ENCODE results near the gene IP6K2.
A peak's percentile ranks its signal among the peaks of the same experiment; 100 is the strongest.
"Not testable (repeated sequence)": the region's sequence is repeated elsewhere in the genome, so short reads cannot be mapped to it uniquely, and the experiment has no call there.

The IP6K2 gene

DNA sequence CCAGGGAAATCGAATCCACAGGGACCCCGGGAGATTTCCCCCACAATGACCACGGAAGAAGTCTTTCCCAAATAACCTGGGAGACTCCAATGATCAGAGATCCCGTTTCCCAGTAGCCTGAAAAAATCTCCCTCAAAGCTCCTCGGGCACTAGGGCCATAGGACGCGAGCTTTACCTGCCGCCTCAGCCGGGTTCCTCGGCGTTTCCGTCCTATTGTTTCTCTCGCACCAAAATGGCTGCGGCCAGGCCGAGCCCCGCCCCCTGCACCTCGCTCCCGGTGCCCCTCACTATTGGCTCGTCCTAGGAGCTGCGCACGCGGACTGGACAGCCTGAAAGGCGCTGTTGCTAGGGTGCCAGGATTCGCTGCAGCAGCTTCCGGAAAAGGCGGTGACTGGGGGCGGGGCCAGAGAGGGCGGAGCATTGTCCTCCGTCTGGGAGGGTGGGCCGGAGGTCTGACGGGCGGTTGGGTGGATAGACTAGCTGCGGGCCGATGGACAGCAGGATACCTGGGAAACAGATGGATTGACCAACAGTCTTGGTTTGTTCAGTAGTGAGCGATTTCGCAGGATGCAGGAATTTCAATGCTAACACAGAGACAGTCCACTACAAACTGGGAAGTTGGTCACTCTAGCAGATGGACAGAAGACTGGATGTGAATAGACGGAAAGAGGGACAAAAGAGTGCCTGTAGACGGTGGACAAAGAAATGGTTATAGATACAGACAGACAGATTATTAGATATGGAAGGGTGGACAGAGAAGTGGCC lies at the start of gene IP6K2:
Gene IP6K2 (minus strand): TSS at position 240 of the 765 bp plus-strand sequence. CDS start 21,930 bp downstream, outside the sequence.
- DNase-seq = peak; percentile 87

GRCh38 chr3:48765376-48765775 lies 48.4 kb upstream of the IP6K2 start:
- no peak for DNase-seq

DNA sequence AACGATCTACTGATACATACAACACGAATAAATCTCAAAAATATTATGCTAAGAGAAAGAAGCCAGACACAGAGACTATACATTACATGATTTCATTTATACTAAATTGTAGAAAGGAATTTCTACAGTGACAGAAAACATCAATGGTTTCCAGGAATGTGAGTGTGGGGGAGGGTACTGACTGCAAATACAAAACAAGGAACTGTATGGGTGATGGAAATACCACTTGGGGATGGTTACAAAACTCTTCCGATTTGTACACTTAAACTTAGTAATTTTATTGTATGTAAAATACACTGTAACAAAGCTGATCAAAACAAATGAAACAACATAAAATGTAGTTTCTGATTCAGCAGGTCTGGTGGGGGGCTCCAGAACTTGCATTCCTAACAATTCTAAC lies 45.8 kb upstream of the IP6K2 start:
- no peak for DNase-seq

- DNase-seq = not testable (repeated sequence)
Measured at GRCh38 chr3:48759991-48760540, 43.0 kb upstream of the IP6K2 start.

- not testable (repeated sequence) for DNase-seq
Measured at GRCh38 chr3:48759531-48759930, 42.5 kb upstream of the IP6K2 start.

DNA sequence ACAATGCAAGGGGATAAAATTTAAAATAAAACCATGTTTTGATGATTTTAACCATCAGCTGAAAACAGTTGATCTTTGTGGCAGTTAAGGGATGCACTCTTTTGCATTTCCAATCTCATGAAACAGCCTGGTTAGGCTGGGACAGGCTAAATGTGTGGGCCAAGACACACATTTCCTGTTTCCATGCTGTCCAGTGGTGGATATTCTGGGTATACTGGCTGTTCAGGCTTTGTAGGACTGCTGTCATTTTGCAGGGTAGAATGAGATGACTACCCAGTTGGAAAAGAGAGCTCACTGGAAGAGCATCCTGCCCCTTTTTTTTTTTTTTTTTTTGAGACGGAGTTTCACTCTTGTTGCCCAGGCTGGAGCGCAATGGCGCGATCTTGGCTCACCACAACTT lies 42.0 kb upstream of the IP6K2 start:
- no peak for DNase-seq

GRCh38 chr3:48756640-48757039 lies 39.6 kb upstream of the IP6K2 start:
- DNase-seq = no peak

DNA sequence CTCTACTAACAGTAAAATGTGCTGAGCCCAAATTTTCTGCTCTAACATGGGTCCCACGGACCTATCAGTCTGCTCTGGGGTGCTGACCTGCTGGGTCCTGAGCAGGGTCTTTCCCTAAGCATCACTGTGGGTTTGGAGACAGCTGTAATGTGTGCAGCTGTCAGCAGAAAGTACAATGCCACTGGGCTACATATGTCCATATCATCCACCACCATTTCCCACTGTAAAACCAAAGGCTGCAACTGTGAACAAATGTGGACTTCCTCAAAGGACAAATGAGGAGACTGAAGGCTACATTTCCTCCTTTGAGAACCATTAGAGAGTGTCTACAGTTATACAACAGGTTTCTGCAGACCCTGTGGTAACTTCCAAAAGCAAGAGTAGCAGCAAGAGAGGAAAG lies 33.8 kb upstream of the IP6K2 start:
- no peak for DNase-seq

- no peak for DNase-seq
Measured at GRCh38 chr3:48748754-48749153, 31.7 kb upstream of the IP6K2 start.

DNA sequence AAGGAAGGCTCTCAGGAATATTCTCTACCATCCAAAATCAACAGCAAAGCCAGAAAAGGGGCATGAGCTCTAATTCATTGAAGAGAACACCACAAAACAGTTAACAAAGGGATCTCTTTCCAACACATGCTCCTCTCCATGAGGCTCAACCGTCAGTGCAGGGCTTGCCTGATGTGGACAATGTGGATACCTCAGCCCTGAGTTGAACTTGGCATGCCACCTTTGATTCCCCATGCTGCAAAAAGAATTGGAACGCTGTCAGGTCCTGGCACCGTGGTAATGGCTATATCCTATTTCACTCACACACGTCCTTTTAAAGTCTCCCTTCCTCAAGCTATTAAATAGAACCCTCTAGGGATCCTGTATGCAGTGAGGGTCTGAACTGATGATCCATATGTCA lies 30.7 kb upstream of the IP6K2 start:
- DNase-seq = no peak

GRCh38 chr3:48747015-48747615 lies 30.1 kb upstream of the IP6K2 start:
- no peak for DNase-seq

DNA sequence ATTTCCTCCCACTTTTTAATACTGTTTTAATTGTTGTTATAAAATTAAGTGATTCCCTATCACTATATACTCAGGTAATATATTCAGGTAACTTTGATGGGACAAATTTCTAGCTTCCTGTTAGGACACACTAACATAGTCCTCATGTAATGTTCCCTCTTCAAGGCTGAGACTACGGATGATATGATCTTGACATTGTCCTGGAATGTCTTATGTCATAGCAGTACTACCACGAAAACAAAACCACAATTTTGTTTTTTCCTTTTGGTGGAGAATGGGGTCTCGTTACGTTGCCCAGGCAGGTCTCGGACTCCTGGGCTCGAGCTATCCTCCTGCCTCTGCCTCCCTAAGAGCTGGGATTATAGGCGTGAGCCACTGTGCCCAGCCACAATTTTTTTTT lies 26.8 kb upstream of the IP6K2 start:
- no peak for DNase-seq

DNA sequence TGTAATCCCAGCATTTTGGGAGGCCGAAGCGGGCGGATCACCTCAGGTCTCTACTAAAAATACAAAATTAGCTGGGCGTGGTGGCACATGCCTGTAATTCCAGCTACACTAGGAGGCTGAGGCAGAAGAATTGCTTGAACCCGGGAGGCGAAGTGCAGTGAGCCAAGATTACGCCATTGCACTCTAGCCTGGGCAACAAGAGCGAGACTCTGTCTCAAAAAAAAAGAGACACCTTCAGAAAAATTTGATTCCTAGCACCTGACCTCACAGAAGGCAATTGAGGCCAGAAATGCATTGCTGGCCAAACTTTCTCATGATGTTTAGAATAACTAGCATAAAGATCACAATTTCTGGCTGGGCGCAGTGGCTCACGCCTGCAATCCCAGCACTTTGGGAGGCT lies 24.2 kb upstream of the IP6K2 start:
- not testable (repeated sequence) for DNase-seq

DNA sequence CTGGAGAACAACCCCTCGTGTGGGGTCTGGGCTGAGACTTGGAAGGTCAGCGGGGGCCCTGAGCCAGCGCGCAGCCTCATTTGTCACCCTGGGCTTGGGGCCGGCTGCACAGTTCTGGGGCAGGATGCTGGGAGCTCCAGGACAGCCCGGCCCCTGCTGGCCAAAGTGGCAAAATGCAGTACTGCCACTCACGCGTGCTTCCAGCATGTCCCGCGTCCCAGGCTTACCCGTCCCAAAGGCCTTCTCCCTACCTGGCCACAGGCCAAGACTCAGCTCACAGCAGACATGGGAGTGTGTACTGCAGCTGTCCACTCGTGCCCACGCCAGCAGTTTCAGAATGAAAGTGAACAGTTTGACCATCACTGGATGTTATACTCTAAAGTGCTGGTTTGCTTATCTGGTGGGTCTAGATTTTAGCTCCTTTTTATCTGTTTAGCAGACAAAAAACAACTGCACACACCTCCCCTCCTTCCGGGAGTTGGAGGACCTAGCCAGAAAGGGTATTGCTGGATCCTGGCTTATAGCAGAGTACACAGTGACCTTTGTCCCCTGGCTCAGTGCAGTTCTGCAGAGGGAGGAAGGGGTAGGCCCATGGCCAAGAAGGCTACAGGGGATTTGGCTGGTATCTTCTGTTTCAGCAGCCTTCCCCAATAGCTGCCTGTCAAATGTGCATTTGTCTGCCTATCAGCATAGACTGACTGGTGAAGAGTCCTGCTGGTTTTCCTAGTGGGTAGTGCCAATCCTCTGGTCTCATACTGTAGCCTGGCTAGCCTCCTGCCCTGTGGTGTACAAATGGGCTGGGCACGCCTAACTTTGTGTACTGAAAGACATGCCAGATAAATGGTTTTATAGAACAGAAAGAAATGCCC lies 23.2 kb upstream of the IP6K2 start:
- peak; percentile 15 for DNase-seq

DNA sequence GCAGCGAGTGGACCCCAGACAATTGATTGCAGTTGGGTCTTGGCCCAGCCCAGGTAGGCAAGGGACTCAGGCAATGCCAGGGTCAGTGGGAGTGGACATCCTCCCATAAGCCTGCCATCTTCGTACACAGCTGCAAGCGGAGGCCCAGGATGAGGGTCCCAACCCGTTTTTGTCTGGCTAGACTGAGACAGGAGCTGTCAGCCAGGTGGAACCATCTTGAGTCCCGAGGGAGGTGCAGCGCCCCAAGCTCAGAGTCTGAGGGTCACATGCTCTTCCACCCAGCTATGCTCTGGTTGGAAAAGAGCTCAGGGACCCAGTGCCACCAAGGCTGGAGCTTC lies 22.6 kb upstream of the IP6K2 start:
- DNase-seq = no peak

- no peak for DNase-seq
Measured at GRCh38 chr3:48738926-48739616, 22.1 kb upstream of the IP6K2 start.

DNA sequence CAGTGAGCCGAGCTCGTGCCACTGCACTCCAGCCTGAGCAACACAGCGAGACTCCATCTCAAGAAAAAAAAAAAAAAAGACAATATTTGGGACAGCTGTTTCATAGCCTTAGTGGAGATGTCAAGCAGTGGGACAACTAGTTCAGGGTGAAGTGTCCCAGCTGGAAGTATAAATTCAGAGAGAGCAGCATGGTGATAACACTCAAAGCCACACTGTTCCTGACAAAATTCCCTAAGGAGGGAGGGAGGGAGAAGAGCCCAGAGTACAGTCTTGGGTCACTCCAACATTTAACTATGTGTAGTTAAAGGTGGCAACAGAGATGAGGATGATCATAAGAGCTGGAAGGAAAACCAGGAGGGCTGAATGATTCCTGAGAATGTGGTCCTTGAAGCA lies 21.1 kb upstream of the IP6K2 start:
- DNase-seq = no peak

DNA sequence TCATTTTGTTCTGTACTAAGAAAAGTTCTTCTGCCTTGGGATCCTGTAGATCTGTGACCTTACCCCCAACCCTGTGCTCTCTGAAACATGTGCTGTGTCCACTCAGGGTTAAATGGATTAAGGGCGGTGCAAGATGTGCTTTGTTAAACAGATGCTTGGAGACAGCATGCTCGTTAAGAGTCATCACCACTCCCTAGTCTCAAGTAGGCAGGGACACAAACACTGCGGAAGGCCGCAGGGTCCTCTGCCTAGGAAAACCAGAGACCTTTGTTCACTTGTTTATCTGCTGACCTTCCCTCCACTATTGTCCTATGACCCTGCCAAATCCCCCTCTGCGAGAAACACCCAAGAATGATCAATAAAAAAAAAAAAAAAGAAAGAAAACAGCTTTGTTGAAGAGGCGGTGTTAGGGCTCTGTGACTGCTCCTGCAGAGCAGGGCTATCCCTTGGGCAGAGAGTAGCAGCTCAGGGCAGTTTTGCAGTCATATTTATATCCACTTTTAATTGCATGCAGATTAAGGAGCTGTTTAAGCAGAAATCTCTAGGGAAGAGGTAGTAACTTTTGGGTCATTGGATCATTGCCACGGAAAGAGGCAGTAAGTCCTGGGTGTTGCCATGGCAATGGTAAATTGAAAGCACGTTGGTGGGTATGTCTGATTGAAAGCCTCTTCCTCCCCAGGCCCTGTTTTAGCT lies 18.2 kb upstream of the IP6K2 start:
- DNase-seq = not testable (repeated sequence)

- DNase-seq = not testable (repeated sequence)
Measured at GRCh38 chr3:48734541-48734940, 17.5 kb upstream of the IP6K2 start.

DNA sequence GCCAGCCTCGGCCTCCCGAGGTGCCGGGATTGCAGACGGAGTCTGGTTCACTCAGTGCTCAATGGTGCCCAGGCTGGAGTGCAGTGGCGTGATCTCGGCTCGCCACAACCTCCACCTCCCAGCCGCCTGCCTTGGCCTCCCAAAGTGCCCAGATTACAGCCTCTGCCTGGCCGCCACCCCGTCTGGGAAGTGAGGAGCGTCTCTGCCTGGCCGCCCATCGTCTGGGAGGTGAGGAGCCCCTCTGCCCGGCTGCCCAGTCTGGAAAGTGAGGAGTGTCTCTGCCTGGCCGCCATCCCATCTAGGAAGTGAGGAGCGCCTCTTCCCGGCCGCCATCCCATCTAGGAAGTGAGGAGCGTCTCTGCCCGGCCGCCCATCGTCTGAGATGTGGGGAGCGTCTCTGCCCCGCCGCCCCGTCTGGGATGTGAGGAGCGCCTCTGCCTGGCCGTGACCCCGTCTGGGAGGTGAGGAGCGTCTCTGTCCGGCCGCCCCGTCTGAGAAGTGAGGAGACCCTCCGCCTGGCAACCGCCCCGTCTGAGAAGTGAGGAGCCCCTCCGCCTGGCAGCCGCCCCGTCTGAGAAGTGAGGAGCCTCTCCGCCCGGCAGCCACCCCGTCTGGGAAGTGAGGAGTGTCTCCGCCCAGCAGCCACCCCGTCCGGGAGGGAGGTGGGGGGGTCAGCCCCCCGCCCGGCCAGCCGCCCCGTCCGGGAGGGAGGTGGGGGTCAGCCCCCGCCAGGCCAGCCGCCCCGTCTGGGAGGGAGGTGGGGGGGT lies 16.9 kb upstream of the IP6K2 start:
- not testable (repeated sequence) for DNase-seq

- no peak for DNase-seq
Measured at GRCh38 chr3:48727511-48727910, 10.5 kb upstream of the IP6K2 start.

Measured in DMS153 (cell line).